ENCODE results near the gene EPHX1.

EPHX1 gene

GRCh38 chr1:225851805-225852204 is 41.9 kb downstream of the EPHX1 start:
- DNase-seq (ENCODE audit: low read depth, low spot score): no peak
- no CpG with 5 or more reads among the region's 4 CpGs for WGBS (ENCODE audit: insufficient coverage, insufficient read length)
- H3K4me1 ChIP-seq (ENCODE audit: control insufficient read depth, insufficient read depth, low read length): no peaks in the 10 kb centered on the region
- peaks cover 28% of the 10 kb centered on the region for H3K36me3 ChIP-seq (ENCODE audit: control insufficient read depth, insufficient read depth, low read length)
- no peaks in the 10 kb centered on the region for H3K27me3 ChIP-seq (ENCODE audit: control insufficient read depth, insufficient read depth, low read length)
- no peaks in the 10 kb centered on the region for H3K9me3 ChIP-seq (ENCODE audit: control insufficient read depth, insufficient read depth, low read length)
- no peak overlapping the region for H3K27ac ChIP-seq (ENCODE audit: low read length)
- no peak overlapping the region for H3K4me3 ChIP-seq (ENCODE audit: low read length)

- no peaks in the 10 kb centered on the region for H3K27me3 ChIP-seq (ENCODE audit: control insufficient read depth, insufficient read depth, low read length)
- no peak overlapping the region for H3K4me3 ChIP-seq (ENCODE audit: low read length)
- DNase-seq (ENCODE audit: low read depth, low spot score): no peak
- no CpG with 5 or more reads among the region's 13 CpGs for WGBS (ENCODE audit: insufficient coverage, insufficient read length)
- peaks cover 26% of the 10 kb centered on the region for H3K36me3 ChIP-seq (ENCODE audit: control insufficient read depth, insufficient read depth, low read length)
- H3K4me1 ChIP-seq (ENCODE audit: control insufficient read depth, insufficient read depth, low read length): no peaks in the 10 kb centered on the region
- no peaks in the 10 kb centered on the region for H3K9me3 ChIP-seq (ENCODE audit: control insufficient read depth, insufficient read depth, low read length)
- H3K27ac ChIP-seq (ENCODE audit: low read length): no peak overlapping the region
Observed at GRCh38 chr1:225852413-225853124, 42.6 kb downstream of the EPHX1 start.

- H3K27me3 ChIP-seq (ENCODE audit: control insufficient read depth, insufficient read depth, low read length): no peaks in the 10 kb centered on the region
- H3K27ac ChIP-seq (ENCODE audit: low read length): no peak overlapping the region
- no peaks in the 10 kb centered on the region for H3K9me3 ChIP-seq (ENCODE audit: control insufficient read depth, insufficient read depth, low read length)
- no CpG with 5 or more reads among the region's 12 CpGs for WGBS (ENCODE audit: insufficient coverage, insufficient read length)
- H3K4me3 ChIP-seq (ENCODE audit: low read length): no peak overlapping the region
- no peak for DNase-seq (ENCODE audit: low read depth, low spot score)
- peaks cover 26% of the 10 kb centered on the region for H3K36me3 ChIP-seq (ENCODE audit: control insufficient read depth, insufficient read depth, low read length)
- H3K4me1 ChIP-seq (ENCODE audit: control insufficient read depth, insufficient read depth, low read length): no peaks in the 10 kb centered on the region
Observed at GRCh38 chr1:225853441-225853840, 43.5 kb downstream of the EPHX1 start.

GRCh38 chr1:225855503-225856300 is 45.8 kb downstream of the EPHX1 start:
- Histone ChIP-seq H3K27me3 (ENCODE audit: control insufficient read depth, insufficient read depth, low read length) (no peaks in the 10 kb centered on the region), H3K36me3 (ENCODE audit: control insufficient read depth, insufficient read depth, low read length) (peaks cover 25% of the 10 kb centered on the region), H3K4me1 (ENCODE audit: control insufficient read depth, insufficient read depth, low read length) (no peaks in the 10 kb centered on the region), H3K9me3 (ENCODE audit: control insufficient read depth, insufficient read depth, low read length) (no peaks in the 10 kb centered on the region), H3K27ac (ENCODE audit: low read length) (no peak overlapping the region), H3K4me3 (ENCODE audit: low read length) (no peak overlapping the region)
- WGBS (ENCODE audit: insufficient coverage, insufficient read length): no CpG with 5 or more reads among the region's 10 CpGs
- DNase-seq (ENCODE audit: low read depth, low spot score): no peak

- Histone ChIP-seq H3K27me3 (ENCODE audit: control insufficient read depth, insufficient read depth, low read length) (no peaks in the 10 kb centered on the region), H3K4me1 (ENCODE audit: control insufficient read depth, insufficient read depth, low read length) (no peaks in the 10 kb centered on the region), H3K36me3 (ENCODE audit: control insufficient read depth, insufficient read depth, low read length) (peaks cover 35% of the 10 kb centered on the region), H3K4me3 (ENCODE audit: low read length) (no peak overlapping the region), H3K9me3 (ENCODE audit: control insufficient read depth, insufficient read depth, low read length) (no peaks in the 10 kb centered on the region), H3K27ac (ENCODE audit: low read length) (no peak overlapping the region)
- no CpG with 5 or more reads among the region's 7 CpGs for WGBS (ENCODE audit: insufficient coverage, insufficient read length)
- DNase-seq (ENCODE audit: low read depth, low spot score): no peak
Observed at GRCh38 chr1:225857256-225857655, 47.3 kb downstream of the EPHX1 start.

GRCh38 chr1:225859151-225859550 is 49.2 kb downstream of the EPHX1 start:
- DNase-seq (ENCODE audit: low read depth, low spot score): no peak
- H3K4me1 ChIP-seq (ENCODE audit: control insufficient read depth, insufficient read depth, low read length): no peaks in the 10 kb centered on the region
- WGBS (ENCODE audit: insufficient coverage, insufficient read length): no CpG with 5 or more reads among the region's 5 CpGs
- no peaks in the 10 kb centered on the region for H3K9me3 ChIP-seq (ENCODE audit: control insufficient read depth, insufficient read depth, low read length)
- H3K4me3 ChIP-seq (ENCODE audit: low read length): no peak overlapping the region
- no peaks in the 10 kb centered on the region for H3K27me3 ChIP-seq (ENCODE audit: control insufficient read depth, insufficient read depth, low read length)
- no peak overlapping the region for H3K27ac ChIP-seq (ENCODE audit: low read length)
- peaks cover 31% of the 10 kb centered on the region for H3K36me3 ChIP-seq (ENCODE audit: control insufficient read depth, insufficient read depth, low read length)

- no CpG with 5 or more reads among the region's 5 CpGs for WGBS (ENCODE audit: insufficient coverage, insufficient read length)
- H3K36me3 ChIP-seq (ENCODE audit: control insufficient read depth, insufficient read depth, low read length): peaks cover 28% of the 10 kb centered on the region
Observed at GRCh38 chr1:225860107-225860506, 50.2 kb downstream of the EPHX1 start.

GRCh38 chr1:225860876-225861441 is 51.0 kb downstream of the EPHX1 start:
- no peak overlapping the region for H3K4me3 ChIP-seq (ENCODE audit: low read length)
- no peak overlapping the region for H3K27ac ChIP-seq (ENCODE audit: low read length)
- H3K4me1 ChIP-seq (ENCODE audit: control insufficient read depth, insufficient read depth, low read length): no peaks in the 10 kb centered on the region; the same call in 1 of the 2 replicates
- peaks cover 33% of the 10 kb centered on the region for H3K36me3 ChIP-seq (ENCODE audit: control insufficient read depth, insufficient read depth, low read length)
- WGBS (ENCODE audit: insufficient coverage, insufficient read length): no CpG with 5 or more reads among the region's 7 CpGs
- H3K27me3 ChIP-seq (ENCODE audit: control insufficient read depth, insufficient read depth, low read length): no peaks in the 10 kb centered on the region
- no peaks in the 10 kb centered on the region for H3K9me3 ChIP-seq (ENCODE audit: control insufficient read depth, insufficient read depth, low read length)
- no peak for DNase-seq (ENCODE audit: low read depth, low spot score)

More at GRCh38 chr1:225860107-225860506, 50.2 kb downstream of the EPHX1 start:
- no peaks in the 10 kb centered on the region; the same call in 1 of the 2 replicates for H3K4me1 ChIP-seq (ENCODE audit: control insufficient read depth, insufficient read depth, low read length)
- H3K27ac ChIP-seq (ENCODE audit: low read length): no peak overlapping the region
- no peaks in the 10 kb centered on the region for H3K9me3 ChIP-seq (ENCODE audit: control insufficient read depth, insufficient read depth, low read length)
- H3K27me3 ChIP-seq (ENCODE audit: control insufficient read depth, insufficient read depth, low read length): no peaks in the 10 kb centered on the region
- DNase-seq (ENCODE audit: low read depth, low spot score): no peak
- no peak overlapping the region for H3K4me3 ChIP-seq (ENCODE audit: low read length)

GRCh38 chr1:225861834-225862580 is 52.1 kb downstream of the EPHX1 start:
- Histone ChIP-seq H3K9me3 (ENCODE audit: control insufficient read depth, insufficient read depth, low read length) (no peaks in the 10 kb centered on the region), H3K36me3 (ENCODE audit: control insufficient read depth, insufficient read depth, low read length) (peaks cover 29% of the 10 kb centered on the region), H3K27ac (ENCODE audit: low read length) (no peak overlapping the region), H3K27me3 (ENCODE audit: control insufficient read depth, insufficient read depth, low read length) (no peaks in the 10 kb centered on the region), H3K4me1 (ENCODE audit: control insufficient read depth, insufficient read depth, low read length) (no peaks in the 10 kb centered on the region; the same call in 1 of the 2 replicates), H3K4me3 (ENCODE audit: low read length) (no peak overlapping the region)
- DNase-seq (ENCODE audit: low read depth, low spot score): no peak
- no CpG with 5 or more reads among the region's 13 CpGs for WGBS (ENCODE audit: insufficient coverage, insufficient read length)

GRCh38 chr1:225862581-225862950 is 52.6 kb downstream of the EPHX1 start:
- H3K9me3 ChIP-seq (ENCODE audit: control insufficient read depth, insufficient read depth, low read length): no peaks in the 10 kb centered on the region
- whole genome bisulfite sequencing (ENCODE audit: insufficient coverage, insufficient read length): no CpG with 5 or more reads among the region's 13 CpGs
- no peak overlapping the region for H3K27ac ChIP-seq (ENCODE audit: low read length)
- peaks cover 29% of the 10 kb centered on the region for H3K36me3 ChIP-seq (ENCODE audit: control insufficient read depth, insufficient read depth, low read length)
- H3K27me3 ChIP-seq (ENCODE audit: control insufficient read depth, insufficient read depth, low read length): no peaks in the 10 kb centered on the region
- H3K4me1 ChIP-seq (ENCODE audit: control insufficient read depth, insufficient read depth, low read length): no peaks in the 10 kb centered on the region; the same call in 1 of the 2 replicates
- no peak overlapping the region for H3K4me3 ChIP-seq (ENCODE audit: low read length)
- no peak for DNase-seq (ENCODE audit: low read depth, low spot score)

Data from iPS DF 6.9 (cell line).